NCI-H345 treated with DMSO at 0.1 percent for 48 hours (cell line): ENCODE measurements around the gene TXN.
"Not testable (repeated sequence)": the region's sequence is repeated elsewhere in the genome, so short reads cannot be mapped to it uniquely, and the experiment has no call there.

Source experiments
- DNase-seq: peaks from one replicate; lab custom pipeline; 2025; ENCODE audit not compliant: unreplicated experiment; lab: John Stamatoyannopoulos, UW

TXN gene

DNA sequence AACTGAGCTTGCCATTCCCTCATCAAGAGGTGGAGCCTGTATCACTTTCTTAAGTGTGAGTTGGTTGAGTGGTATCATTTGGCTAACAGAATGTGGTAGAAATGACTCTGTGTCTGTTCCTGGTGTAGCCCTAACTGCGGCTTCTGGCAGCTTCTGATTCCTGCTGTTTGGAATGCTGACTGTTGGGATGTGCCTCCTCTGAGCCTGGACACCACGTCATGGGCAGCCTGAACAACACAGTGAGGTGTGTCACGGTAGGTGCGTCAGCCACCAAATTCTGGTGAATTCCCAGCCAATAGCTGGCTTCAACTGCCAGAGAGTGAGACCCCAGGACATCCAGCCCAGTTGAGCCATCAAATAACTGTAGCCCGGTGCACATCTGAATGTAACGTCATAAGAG lies 42.2 kb downstream of the TXN start:
- DNase-seq, result no peak

DNA sequence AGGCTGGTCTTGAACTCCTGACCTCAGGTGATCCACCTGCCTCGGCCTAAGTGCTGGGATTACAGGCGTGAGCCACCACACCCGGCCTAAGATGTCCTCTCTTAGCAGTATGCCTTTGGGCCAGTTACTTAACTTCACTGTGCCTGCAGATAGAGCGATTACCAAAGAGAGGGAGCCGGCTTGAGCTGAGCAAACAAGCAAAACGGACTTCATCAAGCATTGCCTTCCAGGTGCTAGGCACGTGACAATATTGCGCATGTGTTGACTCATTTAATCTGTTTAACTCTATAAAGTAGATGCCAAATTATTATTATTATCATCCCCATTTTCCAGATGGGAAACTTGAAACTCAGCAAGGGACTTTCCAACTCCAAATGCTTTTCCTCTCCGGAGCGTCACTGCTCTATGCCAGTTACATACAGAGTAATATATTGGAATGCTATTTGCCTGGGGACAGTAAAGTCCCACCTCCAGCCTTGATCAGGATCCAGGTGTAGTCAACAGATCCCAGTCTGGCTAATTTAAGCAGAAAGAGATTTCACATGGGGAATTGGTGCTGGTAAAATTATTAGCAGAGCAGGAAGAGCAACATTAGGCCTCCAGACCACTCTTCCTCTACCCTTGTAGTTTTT lies 42.8 kb downstream of the TXN start:
- no peak for DNase-seq

DNA sequence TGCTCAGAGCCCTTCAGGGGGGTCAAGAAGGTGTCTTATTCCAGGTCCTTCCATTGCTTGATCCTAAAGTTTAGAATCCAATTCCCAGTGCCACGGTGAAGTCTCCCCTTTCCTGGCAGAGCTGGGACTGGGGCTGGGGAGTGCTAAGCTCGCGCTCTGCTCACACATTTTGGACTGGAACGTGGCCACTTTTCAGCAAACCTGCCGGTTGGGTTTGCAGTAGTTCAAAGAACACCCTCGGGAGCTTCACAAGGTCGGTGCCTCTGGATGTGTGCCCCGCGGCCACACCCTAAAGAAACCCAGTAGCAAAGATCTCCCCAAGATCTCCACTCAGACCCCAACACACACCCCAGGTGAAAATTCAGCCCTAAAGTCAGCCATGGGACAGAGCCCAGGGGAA lies 48.3 kb downstream of the TXN start, which contains the start of gene C9orf152:
TSS of gene C9orf152 (minus strand) at position 129 of the 400 bp plus-strand sequence. CDS start 580 bp downstream, outside the sequence.
- DNase-seq, result no peak

DNA sequence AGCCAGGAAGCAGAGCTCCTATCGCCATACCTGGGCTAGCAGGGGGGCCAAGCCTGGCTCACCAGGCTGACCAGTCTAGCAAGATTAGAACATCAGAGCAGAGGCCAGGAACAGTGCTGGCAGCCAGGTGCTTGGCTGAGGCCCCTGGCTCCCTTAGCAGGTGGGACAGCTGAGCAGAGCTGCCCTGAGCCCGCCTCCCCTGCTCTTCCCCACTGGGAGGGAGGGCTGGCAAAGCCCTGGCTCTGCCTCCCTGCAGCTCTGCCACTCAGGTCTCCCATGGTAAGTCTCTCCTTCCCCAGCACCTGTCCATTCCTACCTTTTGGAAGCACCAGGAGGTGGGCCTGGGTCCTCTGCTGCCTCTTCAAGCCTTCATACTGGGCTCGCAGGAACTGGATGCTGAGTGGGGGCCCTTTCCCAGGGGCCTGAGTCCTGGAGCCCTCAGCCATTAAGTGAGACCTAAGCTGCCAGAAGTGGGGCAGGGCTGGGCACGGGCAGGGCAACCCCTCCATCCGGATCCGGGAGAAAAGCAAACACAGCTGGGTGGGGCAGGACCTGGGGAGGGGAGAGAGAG lies 49.2 kb downstream of the TXN start:
- DNase-seq, result peak; percentile 35

DNA sequence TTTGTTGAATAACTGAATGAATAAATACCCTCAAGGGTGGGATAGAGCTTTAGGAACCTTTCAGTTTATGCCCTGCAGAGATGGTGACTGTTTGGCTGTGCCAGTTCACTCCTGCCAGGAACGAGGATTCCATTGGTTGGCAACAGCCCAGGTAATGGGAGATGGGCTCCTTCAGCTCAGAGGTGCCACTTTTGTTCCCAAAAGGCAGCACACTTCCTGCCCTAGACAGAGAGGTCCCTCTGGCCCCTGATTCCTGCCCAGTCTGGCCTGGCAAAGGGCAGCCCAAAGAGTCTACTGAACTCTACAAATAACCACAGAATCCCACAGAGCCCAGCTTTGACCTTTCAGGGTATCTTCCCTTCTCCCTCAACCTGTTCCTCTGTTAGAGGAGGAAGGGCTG lies 49.9 kb downstream of the TXN start:
- no peak for DNase-seq

DNA sequence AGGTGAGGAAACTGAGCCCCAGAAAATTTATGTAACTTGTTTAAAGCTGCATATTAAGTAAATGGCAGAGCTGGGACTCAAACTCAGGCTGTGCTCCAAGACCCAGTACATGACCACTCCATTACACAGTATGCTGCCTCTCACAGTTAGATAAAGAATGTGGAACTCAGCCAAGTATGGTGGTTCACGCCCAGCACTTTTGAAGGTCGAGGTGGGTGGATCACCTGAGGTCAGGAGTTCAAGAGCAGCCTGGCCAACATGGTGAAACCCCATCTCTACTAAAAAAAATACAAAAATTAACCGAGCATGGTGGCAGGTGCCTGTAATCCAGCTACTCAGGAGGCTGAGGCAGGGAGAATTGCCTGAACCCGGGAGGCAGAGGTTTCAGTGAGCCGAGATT lies 50.7 kb downstream of the TXN start:
- DNase-seq, result not testable (repeated sequence)

DNA sequence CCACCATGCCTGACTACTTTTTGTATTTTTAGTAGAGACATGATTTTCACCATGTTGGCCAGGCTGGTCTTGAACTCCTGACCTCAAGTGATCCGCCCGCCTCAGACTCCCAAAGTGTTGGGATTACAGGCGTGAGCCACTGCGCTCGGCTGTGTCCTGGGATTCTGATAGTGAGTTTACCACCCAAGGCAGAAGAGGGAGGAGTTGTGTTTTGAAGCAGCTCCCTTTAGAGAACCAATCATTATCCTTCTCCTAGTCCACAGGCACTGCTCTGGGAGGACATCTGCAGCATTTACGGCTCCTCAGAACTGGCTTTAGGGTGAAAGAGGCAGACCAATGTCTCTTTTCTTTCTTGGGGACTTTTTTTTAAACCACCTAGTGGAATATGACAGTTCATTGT lies 54.1 kb downstream of the TXN start:
- no peak for DNase-seq

DNA sequence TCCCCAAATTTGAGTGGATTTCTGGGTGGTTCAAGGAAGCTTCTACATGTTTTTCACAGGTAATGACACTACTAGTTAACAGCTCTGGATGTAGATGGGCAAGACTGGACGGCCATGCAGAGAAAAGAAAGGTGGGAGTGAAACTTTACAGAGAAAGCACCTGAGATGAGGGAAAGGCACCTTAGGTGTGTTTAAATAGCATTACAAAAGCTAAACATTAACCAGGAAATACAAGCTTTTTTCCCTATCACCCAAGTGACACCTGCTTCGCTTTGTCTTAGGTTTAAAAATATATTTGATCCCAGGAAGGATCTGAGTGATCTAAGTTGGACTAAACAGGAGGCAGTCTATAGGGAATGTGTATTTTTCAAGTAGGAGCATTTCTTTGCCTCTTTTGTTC lies 56.7 kb downstream of the TXN start:
- DNase-seq, result no peak

DNA sequence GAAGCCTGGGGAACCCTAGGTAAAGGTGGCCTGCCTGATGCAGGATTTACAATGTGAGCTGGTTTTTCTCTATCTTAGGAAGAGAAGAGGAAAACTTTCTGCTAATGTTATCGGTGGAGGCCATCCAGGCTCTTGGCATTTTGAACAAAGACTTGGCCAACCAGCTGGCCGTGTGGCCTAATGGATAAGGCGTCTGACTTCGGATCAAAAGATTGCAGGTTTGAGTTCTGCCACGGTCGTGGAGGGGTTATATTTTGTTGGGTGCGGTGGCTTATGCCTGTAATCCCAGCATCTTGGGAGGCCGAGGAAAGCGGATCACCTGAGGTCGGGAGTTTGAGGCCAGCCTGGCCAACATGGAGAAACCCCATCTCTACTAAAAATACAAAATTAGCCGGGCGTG lies 58.0 kb downstream of the TXN start:
- DNase-seq, result no peak

DNA sequence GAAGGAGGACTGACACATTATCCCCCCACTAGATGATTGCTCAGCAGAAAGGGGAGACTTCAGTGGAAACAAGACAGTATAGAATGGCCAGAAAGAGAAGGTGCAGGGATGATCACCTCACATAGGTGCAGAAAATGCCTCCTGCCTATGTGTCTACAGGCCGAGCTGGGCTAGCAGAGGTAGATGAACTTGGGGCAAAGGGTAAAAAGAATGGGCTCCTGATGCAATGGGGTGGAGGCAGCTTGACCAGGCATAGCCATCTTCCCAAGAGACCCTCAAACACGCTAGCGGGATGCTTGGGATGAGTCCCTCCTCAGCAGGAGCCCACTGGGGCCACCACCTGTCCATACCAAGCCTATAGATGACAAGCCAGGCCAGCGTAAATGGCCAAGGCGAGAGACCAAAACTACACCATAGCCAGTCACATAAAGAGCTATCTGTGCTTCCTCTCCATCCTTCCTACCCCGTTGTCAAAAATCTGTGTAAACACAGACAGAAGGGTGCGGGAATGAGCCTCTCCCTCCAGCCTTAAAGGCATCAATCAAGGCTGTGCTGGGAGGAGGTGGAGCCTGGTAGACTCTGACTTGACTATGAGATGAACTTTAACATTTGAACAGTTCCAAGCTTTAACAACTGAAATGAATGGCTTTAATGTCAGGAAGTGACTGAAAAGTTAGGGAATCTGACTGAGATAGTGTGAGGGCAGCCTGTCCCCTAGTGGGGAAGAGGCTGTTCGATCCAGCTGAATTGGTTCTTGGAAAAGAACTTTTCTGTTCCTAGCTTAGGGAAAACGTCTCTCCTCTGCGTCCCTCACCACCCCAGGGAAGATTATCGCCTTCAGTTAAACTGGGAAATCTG lies 58.7 kb downstream of the TXN start:
- no peak for DNase-seq

DNA sequence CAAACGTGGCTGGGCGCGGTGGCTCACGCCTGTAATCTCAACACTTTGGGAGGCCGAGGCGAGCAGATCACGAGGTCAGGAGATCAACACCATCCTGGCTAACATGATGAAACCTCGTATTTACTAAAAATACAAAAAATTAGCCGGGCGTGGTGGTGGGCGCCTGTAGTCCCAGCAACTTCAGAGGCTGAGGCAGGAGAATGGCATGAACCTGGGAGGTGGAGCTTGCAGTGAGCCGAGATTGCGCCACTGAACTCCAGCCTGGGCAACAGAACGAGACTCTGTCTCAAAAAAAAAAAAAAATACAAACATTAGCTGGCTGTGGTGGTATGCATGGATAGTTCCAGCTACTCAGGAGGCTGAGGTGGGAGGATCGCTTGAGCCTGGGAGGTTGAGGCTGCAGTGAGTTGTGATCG lies 60.2 kb downstream of the TXN start:
- not testable (repeated sequence) for DNase-seq
